ENCODE results near the gene PARP9.
A peak's percentile ranks its signal among the peaks of the same experiment; 100 is the strongest.

PARP9 gene
- total RNA-seq = 80.9 to 135 reads per million in 2 donors

- peak; percentile 57 for DNase-seq
These were observed at the start of gene PARP9, which contains the start of gene DTX3L for GRCh38 chr3:122564155-122564912. PARP9 (minus strand) TSS chr3:122564300; CDS start chr3:122559620, 4,680 bp downstream. DTX3L (plus strand) TSS chr3:122564338; CDS start chr3:122564427, 89 bp downstream.

GRCh38 chr3:122612696-122613095, 48.6 kb upstream of the PARP9 start:
- DNase-seq = no peak

- no peak for DNase-seq
These were observed 45.9 kb upstream of the PARP9 start for GRCh38 chr3:122609798-122610559.

- no peak for DNase-seq
These were observed 44.8 kb upstream of the PARP9 start for GRCh38 chr3:122608916-122609315.

- DNase-seq = no peak
These were observed 42.2 kb upstream of the PARP9 start for GRCh38 chr3:122606330-122606729.

GRCh38 chr3:122603056-122603455, 39.0 kb upstream of the PARP9 start:
- no peak for DNase-seq

GRCh38 chr3:122602011-122602710, 38.1 kb upstream of the PARP9 start:
- no peak for DNase-seq

- no peak for DNase-seq
These were observed 34.5 kb upstream of the PARP9 start for GRCh38 chr3:122598556-122598955.

GRCh38 chr3:122598151-122598550, 34.1 kb upstream of the PARP9 start:
- no peak for DNase-seq

- DNase-seq = no peak
These were observed 29.9 kb upstream of the PARP9 start for GRCh38 chr3:122594025-122594424.

- no peak for DNase-seq
These were observed 26.5 kb upstream of the PARP9 start for GRCh38 chr3:122590610-122591009.

GRCh38 chr3:122589297-122589696, 25.2 kb upstream of the PARP9 start:
- DNase-seq = no peak

GRCh38 chr3:122587572-122587971, 23.5 kb upstream of the PARP9 start:
- no peak for DNase-seq

GRCh38 chr3:122586773-122587485, 22.8 kb upstream of the PARP9 start:
- no peak for DNase-seq

GRCh38 chr3:122586098-122586497, 22.0 kb upstream of the PARP9 start:
- no peak for DNase-seq

GRCh38 chr3:122582390-122582789, 18.3 kb upstream of the PARP9 start:
- DNase-seq = no peak

- no peak for DNase-seq
These were observed 17.5 kb upstream of the PARP9 start for GRCh38 chr3:122581622-122582021.

- DNase-seq = no peak
These were observed 16.4 kb upstream of the PARP9 start for GRCh38 chr3:122580470-122580869.

- no peak for DNase-seq
These were observed 14.1 kb upstream of the PARP9 start for GRCh38 chr3:122578069-122578740.

GRCh38 chr3:122577409-122578031, 13.4 kb upstream of the PARP9 start, which contains the start of gene PARP15:
PARP15 (plus strand) TSS chr3:122577650; CDS start chr3:122577668, 18 bp downstream.
- no peak for DNase-seq

GRCh38 chr3:122576174-122576940, 12.3 kb upstream of the PARP9 start:
- DNase-seq = no peak

All from activated gamma-delta T cell (primary cell).